ENCODE results near the gene ZNF488.

ZNF488 gene

DNA sequence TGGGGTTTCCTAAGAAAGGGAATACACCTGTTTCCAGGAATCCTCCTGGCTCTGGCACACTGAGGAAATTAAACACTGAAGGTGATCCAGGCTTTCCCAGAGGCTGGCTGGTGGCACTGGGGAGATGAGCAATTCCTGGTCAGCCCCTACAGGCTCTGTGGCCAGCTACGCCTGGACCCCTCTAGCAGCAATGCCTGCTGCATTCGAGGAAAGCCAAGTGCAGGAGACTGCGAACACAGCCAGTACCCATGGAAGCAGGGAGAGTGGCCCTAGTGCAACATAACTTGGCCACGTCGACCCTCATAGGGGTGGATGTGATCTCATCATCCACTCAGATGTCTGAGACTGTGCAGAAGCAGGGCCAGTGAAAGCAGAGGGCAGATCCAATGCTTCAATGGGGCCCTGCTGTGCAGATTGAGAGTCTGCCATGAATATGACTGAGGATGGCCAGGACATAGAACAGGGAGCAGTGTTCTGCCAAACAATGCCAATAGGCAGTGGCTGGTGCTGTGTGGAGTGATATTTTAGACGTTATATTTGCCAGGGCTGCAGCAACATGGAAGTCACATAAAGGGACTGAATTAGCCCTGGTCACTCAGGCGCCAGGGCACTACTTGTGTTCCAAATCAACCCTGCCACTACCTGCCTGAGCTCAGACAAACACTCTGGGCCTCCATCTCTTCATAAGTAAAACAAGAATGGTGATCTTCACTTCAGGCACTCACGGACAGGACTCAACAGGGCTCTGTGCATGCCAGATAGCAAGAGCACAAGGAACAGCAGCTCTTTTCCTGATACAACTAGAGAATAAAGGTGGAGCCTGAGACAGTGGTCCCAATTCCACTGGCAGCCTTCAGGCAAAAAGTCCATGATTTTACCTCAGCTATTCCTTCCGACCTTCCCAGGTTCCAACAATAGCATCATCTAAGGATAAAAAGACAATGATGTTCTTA lies 2.4 kb downstream of the ZNF488 start:
- FAIRE-seq: no peak

DNA sequence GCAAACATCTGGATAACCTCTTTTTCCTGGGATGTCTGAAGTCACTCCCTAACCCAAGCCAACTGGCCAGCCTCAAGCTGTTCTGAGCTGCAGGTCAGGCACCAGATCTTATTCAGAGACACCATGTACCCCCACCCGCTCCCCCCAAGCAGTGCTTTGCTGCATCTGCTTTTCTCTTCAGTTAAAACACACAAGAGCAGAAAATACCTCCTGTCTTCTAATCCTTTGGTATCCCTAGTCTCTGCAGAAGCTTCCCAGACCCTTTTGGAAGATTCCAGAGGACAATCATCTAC lies 3.0 kb downstream of the ZNF488 start:
- no peak for FAIRE-seq

GRCh38 chr10:47380341-47381102 lies 3.6 kb downstream of the ZNF488 start:
- no peak for FAIRE-seq

GRCh38 chr10:47379901-47380300 lies 4.2 kb downstream of the ZNF488 start:
- no peak for FAIRE-seq

- FAIRE-seq: no peak
Measured at GRCh38 chr10:47379445-47379785, 4.7 kb downstream of the ZNF488 start.

DNA sequence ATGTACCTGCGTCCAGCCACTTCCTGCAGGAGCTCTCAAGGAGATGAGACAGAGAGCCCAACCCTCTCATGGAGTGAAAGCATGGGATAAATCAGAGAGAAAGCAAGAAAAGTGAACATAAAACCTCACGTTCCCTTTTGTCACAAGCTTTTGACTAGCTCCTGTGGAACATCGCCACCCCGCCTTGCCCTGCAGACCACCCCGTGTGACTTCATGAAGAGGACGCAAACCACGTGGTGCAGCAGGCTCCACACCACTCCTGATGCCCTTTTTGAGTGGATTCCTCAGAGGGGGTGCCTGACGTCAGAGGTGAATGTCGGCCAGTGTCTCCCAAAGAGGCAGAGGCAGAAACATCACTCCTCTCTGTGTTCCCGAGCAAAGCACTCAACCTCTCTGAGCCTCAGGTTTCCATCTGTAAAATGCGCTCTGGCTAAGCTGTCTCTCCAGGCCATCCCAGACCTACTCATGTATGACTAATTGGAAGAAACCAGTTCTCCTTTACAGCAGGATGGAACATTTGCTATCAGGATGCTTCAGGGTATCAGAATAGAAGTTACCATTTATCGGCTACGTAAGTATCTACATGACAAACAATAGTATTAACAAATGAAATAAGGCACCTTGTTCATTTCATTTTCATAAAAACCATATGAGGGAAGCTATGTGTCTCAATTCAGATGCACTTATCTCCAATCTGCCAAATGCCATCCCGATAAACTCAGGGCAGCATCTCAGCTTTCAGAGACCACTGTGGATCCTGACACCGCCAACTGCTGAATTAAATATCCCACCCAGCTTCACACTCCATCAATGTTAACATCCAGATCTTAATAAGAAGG lies 5.3 kb downstream of the ZNF488 start:
- no peak for FAIRE-seq

DNA sequence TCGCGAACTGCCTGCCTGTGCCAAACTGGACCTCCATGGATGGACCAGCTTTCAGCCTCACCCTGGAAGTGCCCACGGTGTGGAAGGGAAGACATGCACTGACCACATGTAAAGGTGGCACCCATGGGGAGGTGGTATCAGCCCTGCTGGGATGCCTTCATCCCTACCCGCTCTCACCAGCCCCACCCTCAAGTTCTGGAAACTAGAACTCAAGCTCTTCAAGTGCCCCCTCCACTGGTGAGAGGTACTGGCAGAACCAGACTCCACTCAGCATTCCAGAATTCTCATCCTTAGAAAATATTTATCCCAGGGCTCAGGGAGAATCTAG lies 5.9 kb downstream of the ZNF488 start:
- FAIRE-seq: no peak

DNA sequence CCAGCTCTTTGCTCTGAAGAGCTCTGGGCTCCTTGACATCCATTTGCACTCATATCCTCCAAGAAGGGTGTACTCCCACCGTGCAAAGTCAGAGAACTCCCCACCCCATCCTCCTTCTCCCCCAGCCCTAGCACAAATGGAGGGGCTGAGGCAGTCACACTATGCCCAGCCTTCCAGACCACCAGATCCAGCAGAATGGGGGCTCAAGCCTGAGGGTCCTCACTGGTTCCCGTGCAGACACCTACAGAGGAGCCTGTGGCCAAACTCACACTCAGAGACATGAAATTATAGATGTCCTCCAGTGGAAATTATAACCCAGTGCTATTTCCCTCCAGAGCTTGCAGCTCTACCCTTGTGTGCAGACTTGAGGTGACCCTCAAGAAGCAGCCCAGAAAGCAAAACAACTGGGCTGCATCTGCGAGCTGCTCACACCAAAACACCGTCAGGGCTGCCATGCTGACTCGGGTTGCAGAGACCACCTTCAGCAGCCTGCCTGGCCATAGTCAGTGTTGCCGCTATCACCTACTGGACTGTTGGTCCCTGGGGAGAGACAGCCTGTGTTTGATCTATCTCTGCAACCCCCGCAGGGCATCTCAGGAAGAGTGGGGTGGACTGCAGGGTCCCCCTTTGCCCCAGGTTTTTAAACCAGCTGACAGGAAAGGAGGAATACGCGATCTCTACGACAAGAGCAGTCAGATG lies 7.4 kb downstream of the ZNF488 start:
- no peak for FAIRE-seq

DNA sequence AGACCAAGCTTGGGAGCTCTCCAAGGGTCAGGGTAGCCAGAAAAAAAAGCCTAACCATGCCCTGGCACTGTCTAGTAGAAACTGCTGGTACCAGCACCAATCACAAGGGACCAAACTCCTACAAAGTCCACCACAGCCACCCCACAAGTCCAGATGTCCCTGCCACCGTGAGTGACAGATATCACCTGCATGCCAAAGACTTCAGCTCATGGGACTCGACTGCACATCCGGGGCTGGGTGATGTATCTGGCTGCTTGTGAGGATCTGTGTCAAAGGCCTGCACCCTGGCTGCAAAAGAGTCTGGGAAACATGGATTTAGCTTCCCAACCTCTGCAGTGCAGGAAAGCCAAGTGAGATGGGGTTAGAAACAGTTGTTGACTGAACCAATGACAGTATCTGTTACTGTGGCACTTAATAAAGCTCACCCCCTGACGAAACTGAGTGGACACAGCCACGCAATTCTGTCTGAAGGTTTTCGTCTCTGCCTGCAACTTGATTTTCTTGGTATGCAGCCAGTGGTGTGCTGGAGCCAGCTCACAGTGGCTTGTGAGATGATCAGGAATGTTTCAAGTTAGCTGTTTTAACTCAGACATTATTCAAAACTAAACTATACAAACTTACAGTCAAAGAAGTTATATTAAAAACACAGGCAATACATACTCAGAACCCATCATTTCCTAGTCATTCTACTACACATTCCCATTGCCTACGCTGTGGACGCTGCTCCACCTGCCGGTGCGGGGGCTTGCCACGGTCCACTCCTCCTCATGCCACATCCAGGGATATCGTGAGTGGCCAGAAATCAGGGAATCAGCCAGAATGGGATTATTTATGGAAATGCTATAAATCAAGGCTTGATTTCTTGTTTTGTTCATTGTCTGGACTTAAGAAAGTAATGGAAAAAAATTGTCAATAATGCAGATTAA lies 9.2 kb downstream of the ZNF488 start:
- FAIRE-seq: no peak

DNA sequence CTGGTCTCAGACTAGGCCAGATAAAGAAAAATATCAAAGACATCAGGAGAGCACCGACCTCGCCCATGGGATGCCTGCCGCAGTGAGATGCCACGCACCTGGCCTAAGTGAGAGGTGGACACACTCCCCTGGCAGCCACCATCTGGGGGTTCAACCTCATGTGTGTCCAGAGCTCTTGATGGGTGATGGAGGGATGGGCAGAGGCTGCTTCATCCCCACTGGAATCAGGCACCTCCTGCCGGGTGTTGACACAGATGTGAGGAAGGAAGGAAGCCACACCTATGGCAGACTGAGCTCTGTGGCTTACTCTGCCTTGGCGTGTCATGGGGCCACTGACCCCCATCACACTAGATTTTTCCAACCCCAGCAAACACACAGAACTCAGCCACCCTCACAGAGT lies 11.4 kb downstream of the ZNF488 start:
- no peak for FAIRE-seq

GRCh38 chr10:47371629-47372485 lies 12.2 kb downstream of the ZNF488 start:
- no peak for FAIRE-seq

DNA sequence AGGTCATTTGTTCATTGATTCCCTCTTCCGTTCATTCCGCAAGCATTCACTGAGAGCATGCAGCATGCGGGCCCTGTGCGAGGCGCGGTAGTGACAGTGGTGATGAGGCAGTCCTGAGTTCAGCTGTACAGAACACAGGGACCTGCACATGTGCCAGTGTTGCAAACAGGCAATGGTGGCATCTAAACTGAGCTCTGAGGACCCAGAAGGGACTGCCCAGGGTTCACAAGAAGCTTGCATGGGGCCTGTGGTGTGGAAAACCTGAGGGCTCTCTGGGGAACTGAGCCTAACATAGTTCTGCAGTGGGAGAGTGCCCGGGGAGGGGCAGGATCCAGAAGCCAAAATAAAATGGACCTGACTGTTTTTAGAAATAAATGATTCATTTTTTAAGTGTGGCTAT lies 13.2 kb downstream of the ZNF488 start:
- FAIRE-seq: no peak

DNA sequence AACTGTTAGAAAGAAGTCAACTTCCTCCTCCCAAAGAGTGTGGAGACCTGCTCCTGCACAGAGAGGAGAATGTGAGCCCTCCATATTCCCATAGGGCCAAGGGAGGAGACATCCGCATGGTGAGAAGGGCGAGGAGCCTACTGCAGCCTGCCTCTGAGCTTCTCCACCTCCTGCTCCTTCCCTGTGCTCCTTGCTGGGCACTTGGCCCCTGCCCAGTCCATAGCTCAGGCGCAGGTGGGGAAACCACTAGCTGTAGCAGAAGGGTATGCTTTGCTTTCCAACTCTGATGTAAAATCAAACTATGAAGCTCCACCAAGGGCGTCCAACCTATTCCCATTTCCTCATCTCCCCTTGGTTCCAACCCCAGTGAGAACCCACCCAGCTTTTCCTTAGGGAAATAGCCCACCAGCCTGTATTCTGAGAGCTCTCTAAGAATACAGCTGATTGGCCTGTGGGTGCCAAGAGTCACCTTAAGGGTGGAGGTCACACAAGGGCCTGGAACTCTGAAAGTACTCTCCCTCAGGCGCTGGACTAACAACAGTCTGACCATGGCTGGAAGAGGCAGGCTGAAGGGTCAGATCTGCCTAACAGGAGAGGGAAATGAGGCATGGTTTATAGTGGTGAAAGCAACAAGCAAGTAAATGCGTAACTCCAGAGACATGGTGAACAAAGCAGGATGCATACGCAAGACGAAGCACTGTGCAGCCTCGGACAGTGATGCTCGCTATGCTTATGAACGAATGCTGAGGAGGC lies 13.9 kb downstream of the ZNF488 start:
- FAIRE-seq: no peak

DNA sequence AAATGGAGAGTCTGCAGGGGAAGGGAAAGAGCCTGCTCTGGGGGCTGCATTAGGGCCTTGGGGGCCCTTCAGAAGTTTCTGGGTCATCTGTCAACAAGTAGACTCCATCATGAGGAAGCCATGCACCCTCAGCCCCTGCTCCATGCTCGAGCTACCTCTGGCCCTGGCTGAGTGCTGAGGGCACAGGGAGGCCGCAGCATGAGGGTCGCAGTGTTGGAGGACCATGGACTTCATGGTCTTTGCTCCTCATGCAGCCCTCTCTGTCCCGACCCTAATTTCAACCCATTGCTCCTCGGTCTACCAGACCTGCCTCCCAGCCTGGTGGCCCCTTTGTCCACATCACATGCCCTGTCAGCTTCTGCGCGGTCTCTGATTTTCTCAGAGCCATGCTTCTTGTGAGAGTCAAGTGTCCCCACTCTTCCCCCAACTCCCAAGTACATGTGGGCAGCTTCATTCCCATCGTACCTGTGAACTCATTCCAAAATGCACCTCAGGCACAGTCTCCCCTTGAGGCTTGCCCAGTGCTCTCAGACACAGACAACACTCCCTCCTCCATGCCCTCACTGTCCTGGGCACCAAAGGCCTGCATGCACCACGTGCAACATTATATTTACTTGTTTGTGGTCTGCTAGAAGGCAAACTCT lies 14.7 kb downstream of the ZNF488 start:
- FAIRE-seq: no peak

- FAIRE-seq: no peak
Measured at GRCh38 chr10:47368431-47369180, 15.5 kb downstream of the ZNF488 start.

DNA sequence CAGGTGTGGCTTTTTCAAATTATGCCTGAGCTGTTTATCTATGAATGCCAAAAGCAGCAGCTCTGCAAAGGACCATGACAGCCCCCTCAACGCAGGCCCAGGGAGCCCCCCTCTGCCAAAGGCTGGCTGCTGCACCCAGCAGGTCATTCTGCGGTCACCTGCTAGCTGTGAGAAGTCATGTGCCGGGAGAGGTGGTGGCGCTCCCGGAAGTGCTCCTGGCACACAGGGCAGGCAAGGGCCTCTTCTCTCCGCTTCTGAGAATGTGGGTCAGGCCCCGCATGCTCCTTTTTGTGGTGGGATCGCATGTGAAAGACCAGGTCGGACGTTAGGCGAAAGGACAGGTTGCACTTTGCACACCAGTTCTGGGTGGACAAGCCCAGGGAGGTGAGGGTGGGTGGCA lies 16.4 kb downstream of the ZNF488 start:
- no peak for FAIRE-seq

DNA sequence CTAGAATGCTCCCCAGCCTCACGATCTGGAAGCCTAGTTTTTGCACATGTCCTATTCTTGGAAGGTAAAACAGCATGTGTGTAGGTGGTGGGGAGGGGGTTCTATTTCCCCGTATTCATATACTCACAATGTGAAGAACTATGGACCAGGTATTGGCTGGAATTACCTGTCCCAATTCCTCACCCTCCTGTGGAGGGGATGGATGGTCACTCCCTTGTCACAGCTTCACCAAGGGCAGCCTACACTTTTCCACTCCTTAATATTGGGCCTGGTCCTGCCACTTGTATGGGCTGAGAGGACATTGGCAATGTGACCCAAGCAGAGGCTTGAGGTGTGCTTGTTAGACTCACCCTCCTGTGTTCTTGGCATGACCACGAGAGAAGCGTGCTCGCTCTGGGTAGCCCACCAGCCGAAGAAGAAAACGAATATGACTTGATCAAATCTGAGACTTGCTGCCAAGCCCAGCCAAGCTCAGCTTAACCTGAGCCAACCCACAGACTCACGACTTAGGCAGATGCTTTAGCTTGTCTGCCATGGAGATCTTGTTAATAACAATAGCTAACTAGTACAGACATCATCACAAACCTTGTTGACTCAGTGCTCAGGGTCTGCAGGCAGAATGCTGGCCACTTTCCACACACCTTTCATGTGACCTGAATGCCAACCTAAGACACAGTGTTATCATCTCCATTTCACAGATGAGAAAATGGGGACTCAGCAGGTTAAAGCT lies 17.2 kb downstream of the ZNF488 start:
- FAIRE-seq: no peak

GRCh38 chr10:47366181-47366631 lies 17.9 kb downstream of the ZNF488 start:
- no peak for FAIRE-seq

All from colon (tissue), 2 donors.